SH-SY5Y (cell line): Measurements from ENCODE around the gene PCBD1.

Experiments
- GATA2 ChIP-seq: IDR thresholded peaks from 2 replicates; pipeline ENCODE4 v1.6.1; 2011; ENCODE audit warnings: mild to moderate bottlenecking, low read depth, low read length
- GATA3 ChIP-seq: IDR thresholded peaks from 2 replicates; pipeline ENCODE4 v1.6.1; 2011; ENCODE audit warnings: low read depth, mild to moderate bottlenecking, low read length, moderate library complexity

DNA sequence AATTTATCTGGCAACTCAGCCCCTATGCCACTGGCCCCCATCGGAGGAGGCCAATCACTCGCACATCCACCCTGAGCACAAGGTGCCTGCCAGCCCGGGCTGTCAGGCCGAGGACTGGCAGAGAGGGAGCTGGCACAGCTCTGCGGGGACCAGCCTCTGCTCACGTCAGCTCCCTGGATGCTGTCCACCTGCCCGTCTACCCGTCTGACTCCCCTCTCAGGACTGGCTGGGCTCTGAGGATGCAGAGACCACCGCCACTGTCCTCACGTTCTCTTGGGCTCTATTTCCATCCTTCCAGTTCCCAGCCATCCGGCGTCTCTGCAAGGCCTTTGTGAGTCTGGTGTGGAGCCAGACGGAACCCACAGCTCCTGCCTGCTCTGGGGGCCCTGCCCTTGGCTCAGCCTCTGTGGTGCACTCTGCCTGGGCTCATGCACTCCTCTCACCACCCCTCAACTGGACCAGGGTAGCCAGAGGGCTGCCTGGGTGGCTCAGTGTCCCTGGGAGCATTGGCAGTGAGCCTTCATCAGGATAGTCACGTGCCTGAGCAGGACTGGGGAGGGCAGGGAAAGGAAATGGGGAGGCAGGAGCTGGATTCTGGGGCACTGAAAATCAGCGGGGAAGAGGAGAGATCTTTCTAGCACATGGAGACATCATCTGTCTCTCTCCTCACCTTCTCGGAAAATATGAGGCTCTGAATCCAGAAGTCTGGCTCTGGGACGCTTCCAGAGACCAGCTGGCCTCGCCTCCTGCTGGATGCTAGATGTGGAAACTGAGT is 38.0 kb upstream of the PCBD1 start:
- no peak for TF ChIP-seq GATA2
- no peak for TF ChIP-seq GATA3
